ENCODE measurements around the gene ZNF830.
"Not testable (repeated sequence)": the region's sequence is repeated elsewhere in the genome, so short reads cannot be mapped to it uniquely, and the experiment has no call there.

The ZNF830 gene, protein sequence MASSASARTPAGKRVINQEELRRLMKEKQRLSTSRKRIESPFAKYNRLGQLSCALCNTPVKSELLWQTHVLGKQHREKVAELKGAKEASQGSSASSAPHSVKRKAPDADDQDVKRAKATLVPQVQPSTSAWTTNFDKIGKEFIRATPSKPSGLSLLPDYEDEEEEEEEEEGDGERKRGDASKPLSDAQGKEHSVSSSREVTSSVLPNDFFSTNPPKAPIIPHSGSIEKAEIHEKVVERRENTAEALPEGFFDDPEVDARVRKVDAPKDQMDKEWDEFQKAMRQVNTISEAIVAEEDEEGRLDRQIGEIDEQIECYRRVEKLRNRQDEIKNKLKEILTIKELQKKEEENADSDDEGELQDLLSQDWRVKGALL

GRCh38 chr17:34961093-34961911 is at the start of gene ZNF830, which contains the start of gene CCT6B:
Gene ZNF830 (plus strand): TSS chr17:34961540. CDS start chr17:34961567, 27 bp downstream.
Gene CCT6B (minus strand): TSS chr17:34961460. CDS start chr17:34961393, 67 bp downstream.
- peak; percentile 69 to 82 (median 76) for DNase-seq (ENCODE audit: low read depth in 4 of 4, low spot score in 1 of 4)

DNA sequence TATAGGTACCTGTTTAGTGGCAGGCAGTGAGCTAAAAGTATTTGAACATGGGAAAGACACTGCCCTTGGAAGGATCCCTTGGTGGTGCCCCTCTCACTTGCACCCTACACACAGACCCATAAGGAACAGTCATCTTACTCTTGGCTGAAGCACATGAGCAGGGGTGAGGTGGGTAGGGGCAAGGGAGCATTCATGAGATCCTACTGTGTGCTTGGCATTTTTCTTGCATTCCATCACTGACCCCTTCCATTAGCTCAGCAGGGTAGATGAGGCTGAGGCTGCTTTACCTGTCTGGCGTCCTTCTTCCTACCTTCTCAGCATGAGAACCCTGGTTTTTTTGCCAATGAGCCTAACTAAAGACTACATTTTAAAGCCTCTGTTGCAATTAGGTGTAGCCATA is 48.3 kb upstream of the ZNF830 start:
- DNase-seq (ENCODE audit: low read depth in 4 of 4, low spot score in 1 of 4): no peak

DNA sequence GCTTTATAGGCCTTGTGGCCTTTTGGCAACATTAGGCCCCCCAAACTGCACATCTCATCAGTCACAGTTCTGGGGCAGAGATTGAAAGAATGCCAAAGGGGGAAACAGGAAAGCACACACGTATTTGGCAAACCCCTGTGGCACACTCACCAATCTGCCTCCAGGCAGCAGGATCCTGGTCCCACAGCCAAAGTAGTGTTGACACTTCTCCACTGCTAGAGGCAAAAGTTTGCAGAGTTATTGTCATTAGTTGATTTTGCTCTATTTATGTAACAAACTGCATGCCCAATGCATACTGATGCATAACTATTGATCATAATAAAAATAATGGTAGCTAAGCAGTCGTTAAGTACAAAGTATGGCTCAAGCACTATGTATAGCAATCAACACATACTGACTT is 45.2 kb upstream of the ZNF830 start:
- DNase-seq (ENCODE audit: low read depth in 4 of 4, low spot score in 1 of 4): no peak

- no peak for DNase-seq (ENCODE audit: low read depth in 4 of 4, low spot score in 1 of 4)
Observed at GRCh38 chr17:34917381-34917780, 44.0 kb upstream of the ZNF830 start.

DNA sequence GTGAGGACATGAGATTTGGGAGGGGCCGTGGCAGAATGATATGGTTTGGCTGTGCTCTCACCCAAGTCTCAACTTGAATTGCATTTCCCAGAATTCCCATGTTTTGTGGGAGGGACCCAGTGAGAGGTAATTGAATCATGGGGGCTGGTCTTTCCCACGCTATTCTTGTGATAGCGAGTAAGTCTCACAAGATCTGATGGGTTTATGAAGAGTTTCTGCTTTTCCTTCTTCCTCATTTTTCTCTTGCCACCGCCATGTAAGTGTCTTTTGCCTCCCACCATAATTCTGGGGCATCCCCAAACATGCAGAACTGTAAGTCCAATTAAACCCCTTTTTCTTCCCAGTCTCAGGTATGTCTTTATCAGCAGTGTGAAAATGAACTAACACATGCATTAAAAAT is 40.7 kb upstream of the ZNF830 start:
- DNase-seq (ENCODE audit: low read depth in 4 of 4, low spot score in 1 of 4): no peak

- DNase-seq (ENCODE audit: low read depth in 4 of 4, low spot score in 1 of 4): no peak
Observed at GRCh38 chr17:34926661-34927060, 34.7 kb upstream of the ZNF830 start.

GRCh38 chr17:34930283-34930682 is 31.1 kb upstream of the ZNF830 start:
- DNase-seq (ENCODE audit: low read depth in 4 of 4, low spot score in 1 of 4): no peak

DNA sequence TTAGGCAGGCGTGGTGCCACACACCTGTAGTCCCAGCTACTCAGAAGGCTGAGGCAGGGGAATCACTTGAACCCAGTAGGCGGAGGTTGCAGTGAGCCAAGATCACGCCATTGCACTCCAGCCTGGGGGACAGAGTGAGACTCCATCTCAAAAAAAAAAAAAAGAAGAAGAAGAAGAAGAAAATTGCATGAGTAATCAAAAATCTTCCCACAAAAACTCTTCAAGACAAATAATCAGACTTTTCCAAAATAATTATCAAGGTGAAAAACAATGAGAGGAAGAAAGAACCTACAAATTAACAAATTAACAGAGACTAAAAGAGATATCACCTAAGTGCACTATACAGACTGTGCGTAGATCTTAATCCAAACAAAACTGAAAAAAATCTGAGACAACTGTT is 10.6 kb upstream of the ZNF830 start:
- DNase-seq (ENCODE audit: low read depth in 4 of 4, low spot score in 1 of 4): not testable (repeated sequence)

DNA sequence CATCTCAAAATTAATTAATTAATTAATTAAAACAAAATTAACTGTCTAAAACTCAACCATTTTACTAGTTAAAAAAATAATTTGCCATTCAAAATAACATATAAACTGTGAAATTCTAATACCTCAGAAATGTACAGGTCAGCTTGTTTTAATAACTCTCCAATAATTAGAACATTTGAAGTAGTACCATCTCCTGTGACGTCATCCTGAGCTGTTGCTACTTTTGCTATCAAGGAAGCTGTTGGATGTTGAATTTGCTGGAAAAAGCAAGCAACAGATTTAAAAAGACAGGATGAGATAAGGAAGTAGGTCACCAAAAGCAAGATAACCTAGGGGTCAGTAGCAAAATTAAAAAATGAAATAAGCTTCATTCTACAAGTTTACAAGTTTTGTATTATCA is 2.9 kb upstream of the ZNF830 start:
- no peak for DNase-seq (ENCODE audit: low read depth in 4 of 4, low spot score in 1 of 4)

- DNase-seq (ENCODE audit: low read depth in 4 of 4, low spot score in 1 of 4): no peak
Observed at GRCh38 chr17:34974179-34974578, 12.8 kb downstream of the ZNF830 start.

DNA sequence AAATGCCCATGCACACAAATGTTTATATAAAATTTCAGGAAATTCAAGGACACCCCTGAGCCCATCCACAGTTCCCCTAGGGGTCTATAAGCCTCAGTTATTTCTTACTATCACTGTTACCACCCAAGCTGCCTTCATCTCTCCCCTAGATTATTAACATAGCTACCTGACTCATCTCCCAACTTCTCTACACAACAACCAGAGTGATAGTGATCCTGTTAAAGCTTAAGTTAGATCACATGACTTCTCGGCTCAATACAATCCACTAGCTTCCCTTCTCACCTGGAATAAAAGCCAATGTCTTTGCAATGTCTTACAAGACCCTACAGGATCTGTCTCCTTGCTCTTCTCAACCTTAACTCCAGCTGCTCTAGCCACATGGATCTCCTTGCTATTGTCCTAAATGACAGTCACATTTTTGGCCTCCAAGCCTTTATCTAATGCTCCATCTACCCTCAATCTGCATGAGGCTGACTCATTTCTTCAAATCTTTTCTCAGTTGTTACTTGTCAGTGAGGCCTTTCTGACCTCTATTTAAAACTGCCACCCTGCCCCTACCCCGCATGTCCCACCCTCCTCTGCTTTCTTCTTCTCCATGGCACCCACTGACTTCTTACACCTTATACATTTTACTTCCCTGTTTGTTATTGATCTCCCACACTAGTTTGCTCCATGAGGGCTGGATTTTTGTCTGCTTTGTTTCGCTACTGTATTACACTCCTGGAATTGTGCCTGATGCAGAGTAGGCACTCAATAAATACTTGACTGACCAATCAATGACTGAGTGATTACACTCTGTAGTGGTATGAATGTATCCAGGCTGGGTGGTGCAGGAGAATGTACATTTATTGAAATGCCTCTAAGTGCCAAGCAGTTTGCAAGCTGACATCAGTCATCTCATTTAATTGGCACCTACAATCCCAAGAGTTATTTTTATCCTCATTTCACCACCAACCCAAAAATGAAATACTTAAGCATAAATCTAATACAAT is 13.8 kb downstream of the ZNF830 start:
- DNase-seq (ENCODE audit: low read depth in 4 of 4, low spot score in 1 of 4): no peak

- no peak for DNase-seq (ENCODE audit: low read depth in 4 of 4, low spot score in 1 of 4)
Observed at GRCh38 chr17:34979153-34979552, 17.8 kb downstream of the ZNF830 start.

DNA sequence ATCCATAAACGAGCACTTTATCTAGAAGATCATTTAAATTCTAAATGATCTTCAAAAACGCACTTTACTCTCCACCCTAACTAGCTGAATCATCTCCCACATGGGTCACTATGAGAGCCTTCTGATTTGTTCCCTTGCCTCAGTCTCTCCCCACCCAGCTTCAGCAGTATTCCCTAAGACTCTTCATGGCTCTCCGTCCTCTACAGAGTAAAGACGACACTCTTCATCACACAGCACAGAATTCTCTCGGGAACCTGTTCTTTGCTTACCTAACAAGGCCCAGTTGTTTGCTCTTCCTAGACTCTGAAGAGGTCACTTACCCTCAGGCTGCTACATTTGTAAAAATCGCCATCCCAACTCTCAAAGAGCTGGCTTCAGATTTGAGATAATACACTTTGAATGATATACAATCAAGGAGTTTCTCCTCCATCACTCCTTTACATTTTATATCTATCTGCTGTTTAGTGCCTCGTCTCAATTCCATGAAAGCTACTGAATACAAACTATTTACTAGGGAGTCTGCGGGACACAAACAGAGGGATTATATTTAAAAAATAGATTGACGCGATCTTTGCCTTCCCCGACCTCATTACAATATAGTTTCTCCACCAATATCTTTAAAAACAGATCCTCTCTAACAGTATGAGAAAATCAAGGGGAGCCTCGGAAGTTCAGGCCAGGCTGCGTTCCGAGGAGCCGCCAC is 18.5 kb downstream of the ZNF830 start:
- no peak for DNase-seq (ENCODE audit: low read depth in 4 of 4, low spot score in 1 of 4)

DNA sequence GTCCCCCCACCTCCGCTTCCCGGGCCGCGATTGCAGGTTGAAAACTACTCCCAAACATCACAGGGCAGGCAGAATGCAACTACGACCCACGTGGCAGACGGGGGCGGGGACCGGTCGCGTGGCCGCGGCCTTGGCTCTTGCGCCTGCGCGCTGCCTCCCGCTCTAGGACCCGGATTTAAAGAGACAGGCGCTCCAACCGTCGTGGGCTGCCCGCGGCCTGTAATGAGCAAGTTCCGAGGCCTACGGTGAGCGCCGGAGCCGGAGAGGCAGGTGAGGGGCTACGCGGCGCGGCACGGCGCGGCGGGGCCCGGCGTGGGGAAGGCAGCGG is 19.0 kb downstream of the ZNF830 start, which contains the start of gene LIG3:
Gene LIG3 (plus strand): TSS at position 160 of the 328 bp plus-strand sequence. CDS start 2,494 bp downstream, outside the sequence.
- peak; percentile 81 to 95 (median 90) for DNase-seq (ENCODE audit: low read depth in 4 of 4, low spot score in 1 of 4)

DNA sequence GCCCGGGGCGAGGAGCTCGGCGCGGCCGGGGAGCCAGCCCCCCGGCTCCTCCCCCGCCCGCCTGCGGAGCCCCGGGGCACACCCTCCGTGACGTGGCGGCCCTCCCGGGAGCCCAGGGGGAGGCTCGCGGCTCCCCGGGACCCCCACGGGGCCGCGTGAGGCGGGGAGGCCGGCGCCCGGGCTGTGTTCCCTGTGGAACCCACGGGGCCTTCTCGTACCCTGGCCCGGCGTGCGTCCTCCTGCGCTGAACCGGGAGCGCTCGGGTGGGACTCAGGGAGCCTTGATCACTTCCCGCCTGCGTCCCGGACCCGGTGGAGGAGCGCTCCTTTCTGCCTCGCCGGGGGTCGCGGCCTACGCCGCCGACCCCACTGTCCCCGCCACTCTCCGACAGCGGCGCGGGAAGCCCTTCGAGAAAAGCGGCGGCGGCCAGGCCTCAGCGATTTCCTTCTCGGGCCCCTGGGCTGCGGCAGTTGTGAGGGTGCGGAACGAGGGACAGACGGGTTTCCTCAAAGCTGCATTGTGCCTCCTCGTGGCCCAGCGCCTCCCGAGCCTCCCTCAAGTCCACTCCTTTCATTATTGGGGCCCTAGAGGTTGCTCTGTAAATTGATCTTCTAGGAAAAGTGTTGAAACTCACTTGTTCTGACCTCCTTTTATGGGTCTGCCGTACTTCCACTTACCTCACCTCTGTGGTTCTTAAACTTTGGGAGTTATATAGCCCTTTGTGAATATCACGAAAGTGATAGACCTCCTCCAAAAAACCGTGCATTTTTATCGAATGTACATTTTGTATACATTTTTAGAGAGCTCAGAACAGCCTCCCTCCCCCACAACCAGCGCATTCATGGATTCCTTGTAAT is 19.6 kb downstream of the ZNF830 start:
- DNase-seq (ENCODE audit: low read depth in 4 of 4, low spot score in 1 of 4): peak; percentile 45 to 72 (median 59)

GRCh38 chr17:34981538-34982241 is 20.4 kb downstream of the ZNF830 start:
- DNase-seq (ENCODE audit: low read depth in 4 of 4, low spot score in 1 of 4): no peak

DNA sequence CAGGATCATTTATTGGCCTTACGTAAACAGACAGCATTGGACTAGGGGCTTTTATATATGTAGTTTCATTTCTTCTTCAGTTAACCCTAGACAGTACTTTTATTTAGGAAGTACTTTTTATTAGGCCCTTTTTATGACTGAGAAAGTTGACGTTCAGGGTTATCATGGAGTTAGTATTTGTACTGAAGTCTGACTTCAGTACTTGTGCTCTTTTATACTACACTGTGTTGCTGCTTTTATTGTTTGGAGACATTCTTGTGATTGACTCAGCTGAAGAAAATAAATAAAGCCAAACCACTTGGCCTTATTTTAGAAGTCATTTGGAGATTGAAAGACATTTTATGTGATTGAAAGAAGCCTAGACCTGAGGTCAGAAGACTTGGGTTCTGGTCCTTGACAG is 25.9 kb downstream of the ZNF830 start:
- no peak for DNase-seq (ENCODE audit: low read depth in 4 of 4, low spot score in 1 of 4)

GRCh38 chr17:34988644-34989043 is 27.3 kb downstream of the ZNF830 start:
- DNase-seq (ENCODE audit: low read depth in 4 of 4, low spot score in 1 of 4): no peak

DNA sequence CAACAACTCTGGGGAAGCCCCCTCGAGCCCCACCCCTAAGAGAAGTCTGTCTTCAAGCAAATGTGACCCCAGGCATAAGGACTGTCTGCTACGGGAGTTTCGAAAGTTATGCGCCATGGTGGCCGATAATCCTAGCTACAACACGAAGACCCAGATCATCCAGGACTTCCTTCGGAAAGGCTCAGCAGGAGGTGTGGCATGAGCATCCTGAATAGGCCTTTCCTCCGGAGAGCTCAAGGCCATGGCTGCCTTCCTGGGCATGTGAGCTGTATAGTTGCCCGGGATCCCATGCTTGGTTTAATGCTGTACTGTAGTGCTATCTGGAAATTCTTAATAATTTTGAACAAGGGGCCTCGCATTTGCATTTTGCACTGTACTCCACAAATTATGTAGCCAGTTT is 28.1 kb downstream of the ZNF830 start:
- no peak for DNase-seq (ENCODE audit: low read depth in 4 of 4, low spot score in 1 of 4)
